NCI-H446 (cell line): ENCODE measurements around the gene BABAM1.

Experiments used
- DNase-seq, 2 experiments: peaks; one replicate each; lab custom pipeline; 2025; lab: John Stamatoyannopoulos, UW

BABAM1 gene

GRCh38 chr19:17323300-17323963 is 56.2 kb downstream of the BABAM1 start:
- no peak for DNase-seq

GRCh38 chr19:17323964-17324332 is 56.7 kb downstream of the BABAM1 start:
- no peak for DNase-seq

GRCh38 chr19:17324357-17325114 is 57.3 kb downstream of the BABAM1 start:
- DNase-seq: no peak

GRCh38 chr19:17325133-17325532 is 57.9 kb downstream of the BABAM1 start:
- DNase-seq: no peak

DNA sequence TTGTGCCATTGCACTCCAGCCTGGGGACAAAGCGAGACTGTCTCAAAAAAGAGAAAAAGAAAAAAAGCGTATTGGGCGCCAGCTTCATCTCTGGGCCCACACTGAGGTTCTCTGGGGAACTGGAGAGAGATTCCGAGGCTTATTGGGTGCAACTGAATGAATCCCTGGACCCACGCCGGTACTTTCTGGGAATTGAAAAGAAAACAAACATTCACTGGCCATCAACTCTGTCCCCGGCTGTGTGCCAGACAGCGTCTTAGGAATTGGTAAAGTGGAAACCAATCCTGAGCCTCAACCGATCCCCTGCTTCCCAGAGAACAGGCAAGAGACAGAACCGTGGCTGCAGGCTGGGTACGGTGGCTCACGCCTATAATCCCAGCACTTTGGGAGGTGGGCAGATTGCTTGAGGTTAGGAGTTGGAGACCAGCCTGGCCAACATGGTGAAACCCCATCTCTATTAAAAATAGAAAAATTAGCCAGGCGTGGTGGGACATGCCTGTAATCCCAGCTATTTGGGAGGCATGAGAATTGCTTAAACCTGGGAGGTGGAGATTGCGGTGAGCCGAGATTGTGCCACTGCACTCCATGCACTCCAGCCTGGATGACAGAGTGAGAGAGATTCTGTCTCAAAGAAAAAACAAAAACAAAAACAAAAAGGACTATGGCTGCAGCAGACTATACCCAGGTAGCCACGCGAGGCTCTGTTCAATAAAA is 58.8 kb downstream of the BABAM1 start:
- DNase-seq: no peak

- no peak for DNase-seq
Observed at GRCh38 chr19:17326595-17326966, 59.3 kb downstream of the BABAM1 start.

DNA sequence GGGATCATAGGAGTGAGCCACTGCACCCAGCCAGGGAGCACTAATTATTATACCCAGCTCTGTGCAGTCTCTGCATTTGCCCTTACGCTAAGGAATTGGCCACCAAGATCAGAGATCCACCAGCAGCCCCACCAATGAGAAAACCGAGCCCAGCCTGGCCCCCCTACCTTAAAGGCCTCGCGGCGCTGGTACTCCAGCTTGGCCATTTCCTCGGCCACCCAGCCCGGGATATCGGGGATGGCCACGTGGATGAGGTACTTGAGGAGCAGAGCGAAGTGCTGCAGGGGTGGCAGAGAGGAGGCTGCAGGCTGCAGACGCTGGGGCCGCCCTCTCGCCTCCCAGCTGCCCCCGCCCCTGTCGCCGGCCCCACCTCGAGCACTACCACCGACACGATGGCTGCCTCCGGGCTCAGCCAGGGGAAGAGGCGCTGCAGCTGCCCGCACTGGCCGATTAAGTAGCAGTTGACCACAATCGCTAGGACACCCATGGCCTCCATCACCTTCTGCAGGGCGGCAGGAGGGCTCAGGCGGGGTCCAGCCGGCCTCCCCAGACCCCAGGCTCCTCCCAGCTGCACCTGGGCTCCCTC is 59.9 kb downstream of the BABAM1 start:
- no peak for DNase-seq

- DNase-seq: no peak
Observed at GRCh38 chr19:17327654-17328516, 60.6 kb downstream of the BABAM1 start.
